GM12872 (cell line): Measurements from ENCODE around the gene TEKT2.

Source experiments
- CTCF ChIP-seq: IDR thresholded peaks from 3 replicates; pipeline ENCODE4 v1.5.1; 2011; ENCODE audit warnings: low read depth, mild to moderate bottlenecking, low read length, moderate library complexity; ENCODE audit not compliant: insufficient read depth

TEKT2 gene

GRCh38 chr1:36093226-36093625, 9.3 kb downstream of the TEKT2 start:
- TF ChIP-seq CTCF = no peak

GRCh38 chr1:36093929-36094328, 10.0 kb downstream of the TEKT2 start:
- no peak for TF ChIP-seq CTCF

- no peak for TF ChIP-seq CTCF
Observed at GRCh38 chr1:36094621-36095061, 10.7 kb downstream of the TEKT2 start.

- no peak for TF ChIP-seq CTCF
Observed at GRCh38 chr1:36095760-36096405, 12.0 kb downstream of the TEKT2 start.

- peak; percentile 30; the same call in 1 of the 3 replicates for TF ChIP-seq CTCF
Observed at GRCh38 chr1:36096500-36097432, 12.9 kb downstream of the TEKT2 start.

GRCh38 chr1:36097693-36098585, 14.0 kb downstream of the TEKT2 start:
- no peak for TF ChIP-seq CTCF

- no peak for TF ChIP-seq CTCF
Observed at GRCh38 chr1:36098650-36099365, 14.9 kb downstream of the TEKT2 start.
